ENCODE data around the gene SLC38A9.

Gene SLC38A9

GRCh38 chr5:55601628-55602027, 110.5 kb downstream of the SLC38A9 start:
- no peak for TF ChIP-seq YY1 (IDR thresholded peaks at IDR 0.05; ENCODE audit: insufficient read depth, insufficient read length)
- TF ChIP-seq SUZ12 (IDR thresholded peaks at IDR 0.05; ENCODE audit: extremely low read depth, insufficient read depth, insufficient read length) = no peak
- TF ChIP-seq ZNF274 (IDR thresholded peaks at IDR 0.05; ENCODE audit: low read depth, low read length) = no peak
- Histone ChIP-seq H3K4me3 (ENCODE audit: insufficient read length, low read depth) (no peak overlapping the region), H3K36me3 (ENCODE audit: insufficient read depth, insufficient read length, low read length) (no peaks in the 10 kb centered on the region), H3K27me3 (ENCODE audit: insufficient read depth, insufficient read length) (no peaks in the 10 kb centered on the region), H3K4me1 (ENCODE audit: insufficient read depth, insufficient read length) (no peaks in the 10 kb centered on the region), H3K9me3 (ENCODE audit: insufficient read depth, low read length) (no peaks in the 10 kb centered on the region), H3K9ac (ENCODE audit: insufficient read length, low read depth) (no peak overlapping the region)
- no peak for DNase-seq (ENCODE audit: low read depth, low spot score)

GRCh38 chr5:55601204-55601618, 110.9 kb downstream of the SLC38A9 start:
- no peak for TF ChIP-seq YY1 (IDR thresholded peaks at IDR 0.05; ENCODE audit: insufficient read depth, insufficient read length)
- TF ChIP-seq SUZ12 (IDR thresholded peaks at IDR 0.05; ENCODE audit: extremely low read depth, insufficient read depth, insufficient read length) = no peak
- no peak for TF ChIP-seq ZNF274 (IDR thresholded peaks at IDR 0.05; ENCODE audit: low read depth, low read length)
- H3K9ac ChIP-seq (ENCODE audit: insufficient read length, low read depth) = no peak overlapping the region
- no peaks in the 10 kb centered on the region for H3K9me3 ChIP-seq (ENCODE audit: insufficient read depth, low read length)
- H3K4me3 ChIP-seq (ENCODE audit: insufficient read length, low read depth) = no peak overlapping the region
- no peak for DNase-seq (ENCODE audit: low read depth, low spot score)
- H3K36me3 ChIP-seq (ENCODE audit: insufficient read depth, insufficient read length, low read length) = no peaks in the 10 kb centered on the region
- no peaks in the 10 kb centered on the region for H3K4me1 ChIP-seq (ENCODE audit: insufficient read depth, insufficient read length)
- no peaks in the 10 kb centered on the region for H3K27me3 ChIP-seq (ENCODE audit: insufficient read depth, insufficient read length)

GRCh38 chr5:55600497-55601203, 111.5 kb downstream of the SLC38A9 start:
- TF ChIP-seq YY1 (IDR thresholded peaks at IDR 0.05; ENCODE audit: insufficient read depth, insufficient read length) (no peak), SUZ12 (IDR thresholded peaks at IDR 0.05; ENCODE audit: extremely low read depth, insufficient read depth, insufficient read length) (no peak), ZNF274 (IDR thresholded peaks at IDR 0.05; ENCODE audit: low read depth, low read length) (no peak)
- no peak for DNase-seq (ENCODE audit: low read depth, low spot score)
- Histone ChIP-seq H3K36me3 (ENCODE audit: insufficient read depth, insufficient read length, low read length) (no peaks in the 10 kb centered on the region), H3K4me3 (ENCODE audit: insufficient read length, low read depth) (no peak overlapping the region), H3K27me3 (ENCODE audit: insufficient read depth, insufficient read length) (no peaks in the 10 kb centered on the region), H3K9me3 (ENCODE audit: insufficient read depth, low read length) (no peaks in the 10 kb centered on the region), H3K4me1 (ENCODE audit: insufficient read depth, insufficient read length) (no peaks in the 10 kb centered on the region), H3K9ac (ENCODE audit: insufficient read length, low read depth) (no peak overlapping the region)

GRCh38 chr5:55600086-55600485, 112.0 kb downstream of the SLC38A9 start:
- Histone ChIP-seq H3K4me3 (ENCODE audit: insufficient read length, low read depth) (no peak overlapping the region), H3K9me3 (ENCODE audit: insufficient read depth, low read length) (no peaks in the 10 kb centered on the region), H3K36me3 (ENCODE audit: insufficient read depth, insufficient read length, low read length) (no peaks in the 10 kb centered on the region), H3K27me3 (ENCODE audit: insufficient read depth, insufficient read length) (no peaks in the 10 kb centered on the region), H3K9ac (ENCODE audit: insufficient read length, low read depth) (no peak overlapping the region), H3K4me1 (ENCODE audit: insufficient read depth, insufficient read length) (no peaks in the 10 kb centered on the region)
- no peak for TF ChIP-seq YY1 (IDR thresholded peaks at IDR 0.05; ENCODE audit: insufficient read depth, insufficient read length)
- TF ChIP-seq ZNF274 (IDR thresholded peaks at IDR 0.05; ENCODE audit: low read depth, low read length) = no peak
- no peak for TF ChIP-seq SUZ12 (IDR thresholded peaks at IDR 0.05; ENCODE audit: extremely low read depth, insufficient read depth, insufficient read length)
- no peak for DNase-seq (ENCODE audit: low read depth, low spot score)

- Histone ChIP-seq H3K9me3 (ENCODE audit: insufficient read depth, low read length) (no peaks in the 10 kb centered on the region), H3K36me3 (ENCODE audit: insufficient read depth, insufficient read length, low read length) (no peaks in the 10 kb centered on the region), H3K4me1 (ENCODE audit: insufficient read depth, insufficient read length) (no peaks in the 10 kb centered on the region), H3K4me3 (ENCODE audit: insufficient read length, low read depth) (no peak overlapping the region), H3K9ac (ENCODE audit: insufficient read length, low read depth) (no peak overlapping the region), H3K27me3 (ENCODE audit: insufficient read depth, insufficient read length) (no peaks in the 10 kb centered on the region)
- no peak for DNase-seq (ENCODE audit: low read depth, low spot score)
- no peak for TF ChIP-seq YY1 (IDR thresholded peaks at IDR 0.05; ENCODE audit: insufficient read depth, insufficient read length)
- no peak for TF ChIP-seq ZNF274 (IDR thresholded peaks at IDR 0.05; ENCODE audit: low read depth, low read length)
Observed at GRCh38 chr5:55599148-55600050, 112.7 kb downstream of the SLC38A9 start.

GRCh38 chr5:55597014-55597981, 114.8 kb downstream of the SLC38A9 start:
- no peak overlapping the region for H3K4me3 ChIP-seq (ENCODE audit: insufficient read length, low read depth)
- no peaks in the 10 kb centered on the region for H3K4me1 ChIP-seq (ENCODE audit: insufficient read depth, insufficient read length)
- no peak for DNase-seq (ENCODE audit: low read depth, low spot score)
- no peak for TF ChIP-seq YY1 (IDR thresholded peaks at IDR 0.05; ENCODE audit: insufficient read depth, insufficient read length)
- no peak for TF ChIP-seq SUZ12 (IDR thresholded peaks at IDR 0.05; ENCODE audit: extremely low read depth, insufficient read depth, insufficient read length)
- TF ChIP-seq ZNF274 (IDR thresholded peaks at IDR 0.05; ENCODE audit: low read depth, low read length) = no peak
- H3K9ac ChIP-seq (ENCODE audit: insufficient read length, low read depth) = no peak overlapping the region
- no peaks in the 10 kb centered on the region for H3K9me3 ChIP-seq (ENCODE audit: insufficient read depth, low read length)
- no peaks in the 10 kb centered on the region for H3K36me3 ChIP-seq (ENCODE audit: insufficient read depth, insufficient read length, low read length)
- H3K27me3 ChIP-seq (ENCODE audit: insufficient read depth, insufficient read length) = no peaks in the 10 kb centered on the region

Data from NT2/D1 (cell line).